K562 (cell line): ENCODE data around the gene GPR176. TPM values are rescaled to one million over a fixed set of nuclear protein-coding genes. Genes with fewer than 3 reads are reported as not detected.

Experiments used
- ATAC-seq: fragments of 200-7000 bp; cut with Tn5 transposase; 3 replicates; pipeline ENCODE4 v1.9.1; 2020; ENCODE audit warnings: moderate library complexity
- BruUV-seq: library from RNA; stranded (reverse); fragments of 400-500 nt; replicated peaks from 2 replicates; lab custom pipeline; 2021; lab: Mats Ljungman, UMichigan
- CTCF ChIA-PET: fragments of 300-600 bp; formaldehyde crosslinking; extraction: SDS; loops from one replicate; lab custom pipeline; 2021; ENCODE audit warnings: low intra/inter-chr PET ratio; lab: Yijun Ruan, JAX
- POLR2A ChIA-PET: fragments of 300-600, 350-650 bp; sonication (Branson Sonifier 250); formaldehyde crosslinking; extraction: SDS; loops from one replicate; lab custom pipeline; 2021; ENCODE audit warnings: antibody characterized with exemption, inconsistent platforms; lab: Yijun Ruan, JAX
- DNase-seq, 4 experiments: peaks; one replicate each; pipeline versions ENCODE4 v3.0.0 to v3.0.0-alpha.2; 2011 to 2018; ENCODE audit warnings: low spot score in 3 of 4, mixed read lengths in 3 of 4; ENCODE audit errors: extremely low read depth in 1 of 4
- FAIRE-seq: peaks from 2 replicates; lab custom pipeline; 2011; peaks lifted over from hg19 to GRCh38; lab: Jason Lieb, UNC
- H2AFZ ChIP-seq: 2 replicates; pipeline ENCODE4 v1.6.0; 2011; ENCODE audit warnings: low read depth, low read length, control low read depth, inconsistent platforms
- H3K27ac ChIP-seq: fragments of 200-600 bp; 3 replicates; pipeline ENCODE4 v1.8.0; 2011; ENCODE audit warnings: low read depth, mild to moderate bottlenecking, control low read depth, inconsistent platforms, low read length, moderate library complexity, mixed read lengths; ENCODE audit errors: extremely low read depth
- H3K27me3 ChIP-seq, 2 experiments: fragments of 300-600 bp in 1 of 2; 2 replicates in 1 of 2; 3 replicates in 1 of 2; pipeline versions ENCODE4 v1.6.0 to v1.8.0; 2011; ENCODE audit warnings: inconsistent platforms in 2 of 2, low read length in 2 of 2, mild to moderate bottlenecking in 1 of 2, mixed read lengths in 1 of 2, moderate library complexity in 1 of 2; ENCODE audit not compliant: control insufficient read depth in 2 of 2, insufficient read depth in 2 of 2
- H3K36me3 ChIP-seq: fragments of 300-600 bp; 3 replicates; pipeline ENCODE4 v1.8.0; 2011; ENCODE audit warnings: mild to moderate bottlenecking, low read length, inconsistent platforms; ENCODE audit not compliant: control insufficient read depth, insufficient read depth
- H3K4me1 ChIP-seq, 2 experiments: fragments of 200-600 bp in 1 of 2; replicated peaks in 1 of 2; 2 replicates in 1 of 2; 3 replicates in 1 of 2; pipeline versions ENCODE4 v1.5.1 to v1.8.0; 2011; ENCODE audit warnings: inconsistent platforms in 2 of 2, low read length in 2 of 2, mild to moderate bottlenecking in 1 of 2, mixed read lengths in 1 of 2, moderate library complexity in 1 of 2; ENCODE audit not compliant: control insufficient read depth in 2 of 2, insufficient read depth in 2 of 2
- H3K4me2 ChIP-seq: 2 replicates; pipeline ENCODE4 v1.6.1; 2011; ENCODE audit warnings: low read length, control low read depth, inconsistent platforms, mixed read lengths; ENCODE audit not compliant: insufficient read depth
- H3K4me3 ChIP-seq: fragments of 200-600 bp; sonication (generic), shearing (Covaris generic); 2 replicates; pipeline ENCODE4 v1.5.1; 2016; ENCODE audit warnings: control low read depth, inconsistent platforms
- H3K79me2 ChIP-seq: fragments of 200-600 bp; 3 replicates; pipeline ENCODE4 v1.8.0; 2011; ENCODE audit warnings: low read length, inconsistent platforms; ENCODE audit not compliant: control insufficient read depth, insufficient read depth
- H3K9ac ChIP-seq, 2 experiments: 2 replicates each; pipeline versions ENCODE4 v1.6.0 to v1.6.1; 2011; ENCODE audit warnings: low read depth in 2 of 2, low read length in 2 of 2, control low read depth in 1 of 2, inconsistent platforms in 1 of 2, mild to moderate bottlenecking in 1 of 2, mixed read lengths in 1 of 2; ENCODE audit not compliant: insufficient read depth in 1 of 2
- H3K9me1 ChIP-seq: one replicate; pipeline ENCODE4 v1.6.0; 2011; ENCODE audit warnings: inconsistent platforms, mild to moderate bottlenecking, low read length, moderate library complexity; ENCODE audit not compliant: control insufficient read depth, insufficient read depth
- H3K9me3 ChIP-seq: replicated peaks from 2 replicates; pipeline ENCODE4 v1.5.1; 2011; ENCODE audit warnings: low read depth, low read length, inconsistent platforms; ENCODE audit not compliant: control insufficient read depth, insufficient read depth
- H4K20me1 ChIP-seq: replicated peaks from 2 replicates; pipeline ENCODE4 v1.6.1; 2011; ENCODE audit warnings: low read length, inconsistent platforms, mixed read lengths; ENCODE audit not compliant: control insufficient read depth, insufficient read depth
- CHD4 ChIP-seq: fragments of 200-600 bp; sonication (generic); IDR thresholded peaks from 3 replicates; pipeline ENCODE4 v1.6.1; 2012; ENCODE audit warnings: low read depth, mild to moderate bottlenecking, mixed read lengths, low read length, inconsistent platforms; ENCODE audit not compliant: insufficient read depth, insufficient replicate concordance, poor library complexity, severe bottlenecking
- DLX4 ChIP-seq: fragments of 250-450 bp; sonication (Bioruptor Pico); IDR thresholded peaks from 2 replicates; pipeline ENCODE4 v1.6.1; 2021; ENCODE audit warnings: mild to moderate bottlenecking
- ETV1 ChIP-seq: fragments of 450-650 bp; conservative IDR thresholded peaks from 2 replicates; pipeline ENCODE4 v1.6.1; 2016; ENCODE audit warnings: missing genetic modification characterization, control low read depth, low read depth, missing compliant biosample characterization
- ETV5 ChIP-seq: sonication (generic); formaldehyde crosslinking; IDR thresholded peaks from 2 replicates; pipeline ENCODE4 v1.4.0; 2020; ENCODE audit warnings: low read depth, mild to moderate bottlenecking, missing genetic modification reagents
- FOSL1 ChIP-seq: fragments of 200-800 bp; sonication (Bioruptor generic); conservative IDR thresholded peaks from 2 replicates; pipeline ENCODE4 v1.6.1; 2016; ENCODE audit warnings: missing genetic modification characterization, missing compliant biosample characterization
- GABPB1 ChIP-seq: sonication (generic); formaldehyde crosslinking; IDR thresholded peaks from 2 replicates; pipeline ENCODE4 v1.8.0; 2022; ENCODE audit warnings: mild to moderate bottlenecking, missing genetic modification reagents
- MIER1 ChIP-seq: fragments of 450-650 bp; IDR thresholded peaks from 2 replicates; pipeline ENCODE4 v1.6.1; 2016; ENCODE audit warnings: antibody characterized with exemption, mild to moderate bottlenecking, low read depth
- NFYB ChIP-seq: IDR thresholded peaks from 2 replicates; pipeline ENCODE4 v1.6.1; 2011; ENCODE audit warnings: mild to moderate bottlenecking, moderate library complexity; ENCODE audit not compliant: insufficient read length; ENCODE audit errors: extremely low read depth
- NRF1 ChIP-seq, 2 experiments: fragments of 450-650 bp; IDR thresholded peaks in 1 of 2; conservative IDR thresholded peaks in 1 of 2; 2 replicates each; pipeline ENCODE4 v1.6.1; 2014; ENCODE audit warnings: mild to moderate bottlenecking in 2 of 2
- RAD21 ChIP-seq, 2 experiments: fragments of 250-450 bp in 1 of 2; fragments of 450-650 bp in 1 of 2; sonication (Bioruptor Pico) in 1 of 2; formaldehyde crosslinking in 1 of 2; IDR thresholded peaks in 1 of 2; conservative IDR thresholded peaks in 1 of 2; 2 replicates each; pipeline versions ENCODE4 v1.4.0 to v1.8.0; 2020 to 2022; ENCODE audit warnings: mild to moderate bottlenecking in 2 of 2, moderate library complexity in 1 of 2
- SREBF2 ChIP-seq: sonication (generic); formaldehyde crosslinking; IDR thresholded peaks from 2 replicates; pipeline ENCODE4 v1.4.0; 2020; ENCODE audit warnings: mild to moderate bottlenecking, missing genetic modification reagents
- TAF7 ChIP-seq: fragments of 450-650 bp; IDR thresholded peaks from 2 replicates; pipeline ENCODE4 v1.6.1; 2016; ENCODE audit warnings: missing genetic modification characterization, missing compliant biosample characterization
- TAF9B ChIP-seq: fragments of 450-650 bp; IDR thresholded peaks from 2 replicates; pipeline ENCODE4 v1.6.1; 2018; ENCODE audit warnings: mild to moderate bottlenecking; ENCODE audit not compliant: partially characterized antibody
- ZBED1 ChIP-seq: IDR thresholded peaks from 2 replicates; pipeline ENCODE4 v1.6.1; 2014
- ZBTB43 ChIP-seq: sonication (generic); formaldehyde crosslinking; IDR thresholded peaks from 2 replicates; pipeline ENCODE4 v1.8.0; 2023; ENCODE audit warnings: mild to moderate bottlenecking, missing genetic modification reagents
- ZBTB49 ChIP-seq: sonication (generic); formaldehyde crosslinking; IDR thresholded peaks from 2 replicates; pipeline ENCODE4 v1.8.0; 2022; ENCODE audit warnings: missing genetic modification reagents, mild to moderate bottlenecking, borderline replicate concordance
- ZNF121 ChIP-seq: sonication (generic); formaldehyde crosslinking; conservative IDR thresholded peaks from 2 replicates; pipeline ENCODE4 v1.8.0; 2022; ENCODE audit warnings: missing genetic modification reagents
- WGBS: fragments of 100-300 bp; shearing (Covaris generic); methylation state at CpG from one replicate; pipeline ENCODE4 v1.1.6; 2016; ENCODE audit warnings: low coverage, mixed read lengths; ENCODE audit not compliant: insufficient coverage; ENCODE audit errors: missing lambda C conversion rate; 5-methylcytosine and 5-hydroxymethylcytosine counted together
- in situ Hi-C: fragments of 300-500 bp; cut with MboI; formaldehyde crosslinking; loops from 4 replicates; pipeline ENCODE4 v1.15.0; 2018; ENCODE audit warnings: inconsistent platforms, mixed read lengths
- intact Hi-C: fragments of 100-400 bp; cut with micrococcal nuclease; formaldehyde crosslinking; loops from 2 replicates; pipeline ENCODE4 v1.14.2; 2022
- polyA plus RNA-seq, 8 experiments: library from polyadenylated mRNA; depleted of rRNA in 4 of 8; stranded (reverse) in 5 of 8; unstranded in 3 of 8; fragments of >200 nt; fragmentation: Nextera tagmentation in 2 of 8; fragmentation: Illumina TruSeq in 1 of 8; extraction: Ambion mirVana in 2 of 8; extraction: Trizol in 1 of 8; gene quantifications; 2 replicates each; pipeline versions ENCODE4 v1.2.1 to v1.2.3, GENCODE V29; 2011 to 2014; ENCODE audit warnings: inconsistent platforms in 1 of 8, missing spikeins in 1 of 8
- total RNA-seq, 7 experiments: library from RNA; depleted of rRNA in 6 of 7; stranded (reverse); fragments of >200 nt in 6 of 7; fragmentation: Illumina TruSeq in 2 of 7; extraction: Trizol in 2 of 7; gene quantifications; 2 replicates each; pipeline versions ENCODE4 v1.2.1 to v1.2.3, GENCODE V29; 2011 to 2021; ENCODE audit warnings: low replicate concordance in 1 of 7

GPR176 gene
- total and polyA plus RNA-seq, 9 of the 15 experiments (the other 6 are each of a cell fraction or from before 2014, with no cell fraction given) = 0.03 to 1.2 (median 0.76) TPM

- no peaks in the 10 kb centered on the region for H3K9me1 ChIP-seq
- H3K9me3 ChIP-seq = no peaks in the 10 kb centered on the region
- no peaks in the 10 kb centered on the region for H3K4me1 ChIP-seq
- POLR2A ChIA-PET = no interaction called here
- no peak overlapping the region for H3K27ac ChIP-seq
- H2AFZ ChIP-seq = no peak overlapping the region
- no peaks in the 10 kb centered on the region for H3K36me3 ChIP-seq
- CTCF ChIA-PET = interaction anchor here (0.5 to 1.1 kb wide), 2 partner anchors 73 to 192 kb away, joined by 4 read pairs; no protein-coding TSS in a partner anchor
- no peak overlapping the region for H3K4me2 ChIP-seq
- H3K4me3 ChIP-seq = no peak overlapping the region
- 0 out of 2 replicates have a peak, but pooled peaks cover 2% of the 10 kb centered on the region for H4K20me1 ChIP-seq
- peak; percentile 92 for FAIRE-seq
- intact Hi-C loops (loop anchor here (1.0 kb wide), 2 partner anchors 74 to 124 kb away; no protein-coding TSS in a partner anchor), in situ Hi-C loops (no loop called here)
- BruUV-seq = no TSS peak
- peak; percentile 51 to 57 (median 52) for DNase-seq
- ATAC-seq = peak; percentile 94
- H3K9ac ChIP-seq = no peak overlapping the region
- H3K79me2 ChIP-seq = no peaks in the 10 kb centered on the region
- peaks cover 25 to 32% of the 10 kb centered on the region in 2 experiments for H3K27me3 ChIP-seq
- WGBS = 12% methylated on average over 19 of the region's 19 CpGs
- TF ChIP-seq GABPB1 (no peak), NRF1 (conservative IDR thresholded peaks at IDR 0.05 in 1 of 2, IDR thresholded peaks at IDR 0.05 in 1 of 2) (0 out of 4 replicates have a peak, but pooled peaks of 1 of the 2 experiments have one; percentile 6), FOSL1 (no peak), ZBTB43 (CRISPR knock-in tag) (no peak), TAF7 (tag) (no peak), ZBTB49 (CRISPR knock-in tag) (no peak), ZBED1 (no peak), CHD4 (no peak), RAD21 (CRISPR knock-in tag; conservative IDR thresholded peaks at IDR 0.05 in 1 of 2, IDR thresholded peaks at IDR 0.05 in 1 of 2) (peak; percentile 55 to 81), ETV5 (CRISPR knock-in tag) (no peak), DLX4 (no peak), ZNF121 (no peak), MIER1 (no peak), TAF9B (no peak), SREBF2 (CRISPR knock-in tag) (no peak), ETV1 (tag) (no peak), NFYB (no peak)
Measured at GRCh38 chr15:39801641-39802309, 118.3 kb downstream of the GPR176 start.
